Fibroblast of lung (primary cell): Measurements from ENCODE around the gene MTERF4. TPM values are rescaled to one million over a fixed set of nuclear protein-coding genes. Genes with fewer than 3 reads are reported as not detected.

ENCODE experiments used
- DNase-seq, 2 donors: peaks; one replicate each; pipeline versions ENCODE4 v3.0.0 to v3.0.0-alpha.2; 2010; ENCODE audit warnings: low read depth in 2 of 2
- H2AFZ ChIP-seq: 2 replicates; pipeline ENCODE4 v1.5.1; 2012; ENCODE audit warnings: low read length, control low read depth, inconsistent platforms
- H3K27ac ChIP-seq: 2 replicates; pipeline ENCODE4 v1.5.1; 2011; ENCODE audit warnings: low read length, control low read depth; ENCODE audit not compliant: insufficient read depth
- H3K27me3 ChIP-seq: 2 replicates; pipeline ENCODE4 v1.5.1; 2011; ENCODE audit warnings: mild to moderate bottlenecking, low read length; ENCODE audit not compliant: control insufficient read depth, insufficient read depth
- H3K36me3 ChIP-seq: 2 replicates; pipeline ENCODE4 v1.5.1; 2011; ENCODE audit warnings: low read length; ENCODE audit not compliant: control insufficient read depth, insufficient read depth
- H3K4me1 ChIP-seq: 2 replicates; pipeline ENCODE4 v1.5.1; 2011; ENCODE audit warnings: low read length; ENCODE audit not compliant: control insufficient read depth, insufficient read depth; ENCODE audit errors: extremely low read depth
- H3K4me2 ChIP-seq: 2 replicates; pipeline ENCODE4 v1.5.1; 2011; ENCODE audit warnings: low read length, control low read depth; ENCODE audit not compliant: insufficient read depth; ENCODE audit errors: extremely low read depth
- H3K4me3 ChIP-seq, 4 experiments: fragments of 200-600 bp in 1 of 4; sonication (generic) in 1 of 4; replicated peaks in 1 of 4; 2 replicates each; pipeline ENCODE4 v1.5.1; 2011 to 2016; ENCODE audit warnings: low read length in 4 of 4, low read depth in 3 of 4, mild to moderate bottlenecking in 3 of 4, control low read depth in 2 of 4, inconsistent platforms in 1 of 4, mixed read lengths in 1 of 4; ENCODE audit not compliant: insufficient read depth in 1 of 4; ENCODE audit errors: control extremely low read depth in 1 of 4
- H3K79me2 ChIP-seq: 2 replicates; pipeline ENCODE4 v1.5.1; 2012; ENCODE audit warnings: mild to moderate bottlenecking, low read length, inconsistent platforms; ENCODE audit not compliant: control insufficient read depth, insufficient read depth
- H3K9ac ChIP-seq: 2 replicates; pipeline ENCODE4 v1.5.1; 2011; ENCODE audit warnings: mild to moderate bottlenecking, low read length, control low read depth; ENCODE audit not compliant: insufficient read depth
- H3K9me3 ChIP-seq: 2 replicates; pipeline ENCODE4 v1.5.1; 2012; ENCODE audit warnings: low read depth, low read length; ENCODE audit not compliant: control insufficient read depth, insufficient read depth
- H4K20me1 ChIP-seq: 2 replicates; pipeline ENCODE4 v1.5.1; 2011; ENCODE audit warnings: low read length; ENCODE audit not compliant: control insufficient read depth, insufficient read depth; ENCODE audit errors: extremely low read depth
- EZH2 ChIP-seq: IDR thresholded peaks from 2 replicates; pipeline ENCODE4 v1.5.1; 2012; ENCODE audit warnings: low read length, control low read depth, mild to moderate bottlenecking; ENCODE audit errors: missing control alignments
- polyA plus RNA-seq, 2 donors: library from polyadenylated mRNA; depleted of rRNA in 1 of 2; stranded (reverse) in 1 of 2; unstranded in 1 of 2; fragments of >200 nt; gene quantifications; 2 replicates each; pipeline ENCODE4 v1.2.1, GENCODE V29; 2011 to 2012; ENCODE audit warnings: missing spikeins in 1 of 2
- total RNA-seq: library from RNA; depleted of rRNA; stranded (reverse); fragments of >200 nt; gene quantifications from 2 replicates; pipeline ENCODE4 v1.2.1, GENCODE V29; 2014
- TF ChIP-seq, protein P1 (sequence below), 2 donors: IDR thresholded peaks in 1 of 2; conservative IDR thresholded peaks in 1 of 2; 1 replicate in 1 of 2; 2 replicates in 1 of 2; pipeline ENCODE4 v1.5.1; 2011 to 2012; ENCODE audit warnings: low read length in 2 of 2, control low read depth in 1 of 2, inconsistent platforms in 1 of 2, low read depth in 1 of 2, mild to moderate bottlenecking in 1 of 2

The MTERF4 gene
- total and polyA plus RNA-seq, 2 donors (not counting 1 experiment from before 2014, with no cell fraction given) = 31.7 to 35.5 TPM

DNA sequence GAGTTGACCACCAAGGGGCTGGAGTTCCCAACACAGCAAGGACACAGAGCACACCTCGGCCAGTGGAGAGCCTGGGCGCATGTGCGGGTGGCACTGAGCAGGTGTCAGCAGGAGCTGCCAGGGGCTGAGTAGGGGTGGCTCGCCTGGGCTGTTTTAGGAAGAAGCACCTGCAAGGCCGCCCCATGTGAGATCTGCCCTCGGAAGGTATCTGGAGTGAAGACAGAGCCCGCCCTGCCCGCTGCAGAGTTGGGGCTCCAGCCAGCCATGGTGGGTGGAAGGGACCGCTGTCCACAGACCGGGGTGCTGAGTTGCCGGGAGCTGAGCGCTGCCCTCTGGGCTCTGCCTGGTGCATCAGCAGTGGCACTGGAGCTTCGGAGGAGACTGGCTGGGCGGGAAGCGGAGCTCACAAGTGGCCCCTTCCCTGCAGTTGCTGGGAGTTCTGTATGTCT, 35.2 kb downstream of the MTERF4 start:
- peak in 1 of 2 donors; percentile 5 for DNase-seq
- TF ChIP-seq, protein P1, sequence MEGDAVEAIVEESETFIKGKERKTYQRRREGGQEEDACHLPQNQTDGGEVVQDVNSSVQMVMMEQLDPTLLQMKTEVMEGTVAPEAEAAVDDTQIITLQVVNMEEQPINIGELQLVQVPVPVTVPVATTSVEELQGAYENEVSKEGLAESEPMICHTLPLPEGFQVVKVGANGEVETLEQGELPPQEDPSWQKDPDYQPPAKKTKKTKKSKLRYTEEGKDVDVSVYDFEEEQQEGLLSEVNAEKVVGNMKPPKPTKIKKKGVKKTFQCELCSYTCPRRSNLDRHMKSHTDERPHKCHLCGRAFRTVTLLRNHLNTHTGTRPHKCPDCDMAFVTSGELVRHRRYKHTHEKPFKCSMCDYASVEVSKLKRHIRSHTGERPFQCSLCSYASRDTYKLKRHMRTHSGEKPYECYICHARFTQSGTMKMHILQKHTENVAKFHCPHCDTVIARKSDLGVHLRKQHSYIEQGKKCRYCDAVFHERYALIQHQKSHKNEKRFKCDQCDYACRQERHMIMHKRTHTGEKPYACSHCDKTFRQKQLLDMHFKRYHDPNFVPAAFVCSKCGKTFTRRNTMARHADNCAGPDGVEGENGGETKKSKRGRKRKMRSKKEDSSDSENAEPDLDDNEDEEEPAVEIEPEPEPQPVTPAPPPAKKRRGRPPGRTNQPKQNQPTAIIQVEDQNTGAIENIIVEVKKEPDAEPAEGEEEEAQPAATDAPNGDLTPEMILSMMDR (conservative IDR thresholded peaks at IDR 0.05 in 1 of 2, IDR thresholded peaks at IDR 0.05 in 1 of 2; ENCODE audit: low read depth in 1 of 2, low read length in 2 of 2) = no peak
- no peak for TF ChIP-seq EZH2
- Histone ChIP-seq H3K36me3 (peaks cover 8% of the 10 kb centered on the region), H3K27ac (no peak overlapping the region), H2AFZ (no peak overlapping the region), H4K20me1 (no peaks in the 10 kb centered on the region), H3K9ac (no peak overlapping the region), H3K27me3 (no peaks in the 10 kb centered on the region), H3K4me2 (no peak overlapping the region), H3K9me3 (no peaks in the 10 kb centered on the region), H3K79me2 (no peaks in the 10 kb centered on the region), H3K4me3 (no peak overlapping the region), H3K4me1 (no peaks in the 10 kb centered on the region)

DNA sequence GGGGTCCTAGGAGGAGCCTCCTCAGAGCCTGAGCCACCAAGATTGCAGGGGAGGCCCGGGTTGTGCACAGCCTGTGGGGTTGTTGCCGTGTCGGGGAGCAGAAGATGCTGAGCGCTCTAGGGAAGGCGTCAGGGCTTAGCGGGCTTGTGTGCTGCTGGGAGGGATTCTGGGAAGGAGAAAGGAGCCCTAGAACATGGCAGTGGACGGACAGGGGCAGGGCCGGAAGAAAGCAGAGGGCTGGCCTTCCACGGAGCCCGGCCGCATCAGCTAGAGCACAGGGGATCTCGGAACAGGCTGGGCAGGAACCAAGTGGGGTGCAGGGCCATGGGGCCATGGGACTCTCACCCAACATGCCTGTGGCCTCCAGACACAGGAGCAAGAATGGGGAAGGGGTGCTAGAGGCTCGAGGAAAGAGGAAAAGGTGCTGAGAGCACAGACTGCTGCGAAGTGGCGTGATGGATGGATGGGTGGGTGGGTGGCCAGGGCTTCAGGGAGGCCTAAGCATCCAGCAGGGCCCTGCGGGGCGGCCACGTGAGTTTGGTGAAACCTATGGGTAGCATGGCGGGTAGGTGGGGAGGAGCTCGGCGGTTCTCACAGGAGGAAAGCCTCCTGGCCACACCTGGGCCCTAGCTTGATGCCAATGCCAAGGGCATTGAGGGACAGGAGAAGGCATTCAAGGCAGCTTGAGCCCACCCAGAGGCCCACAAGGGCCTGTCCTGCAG, 35.8 kb downstream of the MTERF4 start:
- Histone ChIP-seq H3K4me3 (no peak overlapping the region), H4K20me1 (no peaks in the 10 kb centered on the region), H3K9me3 (no peaks in the 10 kb centered on the region), H3K9ac (no peak overlapping the region), H3K27ac (no peak overlapping the region), H3K4me1 (no peaks in the 10 kb centered on the region), H3K4me2 (no peak overlapping the region), H2AFZ (no peak overlapping the region), H3K36me3 (peaks cover 8% of the 10 kb centered on the region), H3K79me2 (no peaks in the 10 kb centered on the region), H3K27me3 (no peaks in the 10 kb centered on the region)
- DNase-seq = no peak
- TF ChIP-seq EZH2 = no peak
- TF ChIP-seq, protein P1 (conservative IDR thresholded peaks at IDR 0.05 in 1 of 2, IDR thresholded peaks at IDR 0.05 in 1 of 2; ENCODE audit: low read depth in 1 of 2, low read length in 2 of 2) = no peak

DNA sequence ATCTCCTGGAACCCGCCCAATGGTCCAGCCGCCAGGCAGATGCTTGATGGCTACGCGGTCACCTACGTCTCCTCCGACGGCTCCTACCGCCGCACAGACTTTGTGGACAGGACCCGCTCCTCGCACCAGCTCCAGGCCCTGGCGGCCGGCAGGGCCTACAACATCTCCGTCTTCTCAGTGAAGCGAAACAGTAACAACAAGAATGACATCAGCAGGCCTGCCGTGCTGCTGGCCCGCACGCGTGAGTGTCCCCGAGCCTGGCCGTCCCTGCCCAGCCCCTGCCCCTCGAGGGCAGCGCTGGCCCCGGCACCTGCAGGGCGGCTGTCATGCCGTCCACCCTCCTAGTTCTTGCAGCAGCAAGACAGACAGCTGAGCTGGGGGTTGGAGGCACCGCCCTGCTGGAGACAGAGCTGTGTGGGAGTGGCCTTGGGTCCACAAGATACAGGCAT, 36.7 kb downstream of the MTERF4 start:
- Histone ChIP-seq H3K36me3 (peaks cover 5% of the 10 kb centered on the region), H3K4me2 (no peak overlapping the region), H3K79me2 (no peaks in the 10 kb centered on the region), H4K20me1 (no peaks in the 10 kb centered on the region), H3K4me1 (no peaks in the 10 kb centered on the region), H3K27me3 (no peaks in the 10 kb centered on the region), H3K9ac (no peak overlapping the region), H3K27ac (no peak overlapping the region), H3K4me3 (no peak overlapping the region), H2AFZ (no peak overlapping the region), H3K9me3 (no peaks in the 10 kb centered on the region)
- no peak for DNase-seq
- TF ChIP-seq EZH2 = no peak
- TF ChIP-seq, protein P1 (conservative IDR thresholded peaks at IDR 0.05 in 1 of 2, IDR thresholded peaks at IDR 0.05 in 1 of 2; ENCODE audit: low read depth in 1 of 2, low read length in 2 of 2) = no peak
